Mesenchymal stem cell (in vitro differentiated cells and primary cell): ENCODE data around the gene USP31.

Source experiments
- DNase-seq: peaks from one replicate; pipeline ENCODE4 v3.0.0-alpha.2; 2013
- H2AFZ ChIP-seq: one replicate; pipeline ENCODE4 v1.6.1; 2013; ENCODE audit warnings: low read depth, mild to moderate bottlenecking, control low read depth, inconsistent platforms, low read length, moderate library complexity
- H2AK5ac ChIP-seq: 2 replicates; pipeline ENCODE4 v1.6.1; 2013; ENCODE audit warnings: low read length, moderate library complexity, mild to moderate bottlenecking, inconsistent platforms; ENCODE audit not compliant: severe bottlenecking
- H2BK120ac ChIP-seq: one replicate; pipeline ENCODE4 v1.6.1; 2013; ENCODE audit warnings: low read depth, mild to moderate bottlenecking, inconsistent platforms, low read length, moderate library complexity
- H2BK12ac ChIP-seq, 2 experiments: one replicate each; pipeline ENCODE4 v1.6.1; 2013; ENCODE audit warnings: inconsistent platforms in 2 of 2, low read length in 2 of 2, mild to moderate bottlenecking in 2 of 2, moderate library complexity in 2 of 2, control low read depth in 1 of 2
- H2BK15ac ChIP-seq: one replicate; pipeline ENCODE4 v1.6.1; 2013; ENCODE audit warnings: mild to moderate bottlenecking, low read depth, inconsistent platforms; ENCODE audit not compliant: poor library complexity, severe bottlenecking
- H2BK5ac ChIP-seq: 2 replicates; pipeline ENCODE4 v1.6.1; 2013; ENCODE audit warnings: low read depth, mild to moderate bottlenecking, low read length, control low read depth, inconsistent platforms; ENCODE audit not compliant: poor library complexity, severe bottlenecking
- H3K14ac ChIP-seq, 2 experiments: one replicate each; pipeline ENCODE4 v1.6.1; 2013; ENCODE audit warnings: inconsistent platforms in 2 of 2, low read length in 2 of 2, control low read depth in 1 of 2, mild to moderate bottlenecking in 1 of 2, moderate library complexity in 1 of 2
- H3K18ac ChIP-seq, 2 experiments: one replicate each; pipeline ENCODE4 v1.6.1; 2013; ENCODE audit warnings: inconsistent platforms in 2 of 2, low read length in 2 of 2, control low read depth in 1 of 2, low read depth in 1 of 2, mild to moderate bottlenecking in 1 of 2
- H3K23ac ChIP-seq, 2 experiments: one replicate each; pipeline ENCODE4 v1.6.1; 2013; ENCODE audit warnings: inconsistent platforms in 2 of 2, low read length in 2 of 2, mild to moderate bottlenecking in 2 of 2, moderate library complexity in 2 of 2, control low read depth in 1 of 2
- H3K27ac ChIP-seq: 2 replicates; pipeline ENCODE4 v1.5.1; 2013; ENCODE audit warnings: mild to moderate bottlenecking, moderate library complexity, low read length, control low read depth, inconsistent platforms; ENCODE audit not compliant: poor library complexity, severe bottlenecking
- H3K27me3 ChIP-seq, 2 experiments: 2 replicates each; pipeline versions ENCODE4 v1.6.1 to v1.7.0; 2013; ENCODE audit warnings: low read length in 2 of 2, mild to moderate bottlenecking in 2 of 2, moderate library complexity in 2 of 2, control low read depth in 1 of 2, inconsistent platforms in 1 of 2; ENCODE audit not compliant: control insufficient read depth in 1 of 2, insufficient read depth in 1 of 2
- H3K36me3 ChIP-seq, 2 experiments: 2 replicates each; pipeline versions ENCODE4 v1.6.1 to v1.7.0; 2013; ENCODE audit warnings: low read length in 2 of 2, control low read depth in 1 of 2, inconsistent platforms in 1 of 2, low read depth in 1 of 2, mild to moderate bottlenecking in 1 of 2; ENCODE audit not compliant: insufficient read depth in 2 of 2, control insufficient read depth in 1 of 2
- H3K4ac ChIP-seq, 2 experiments: one replicate each; pipeline ENCODE4 v1.6.1; 2013; ENCODE audit warnings: inconsistent platforms in 2 of 2, low read length in 2 of 2, mild to moderate bottlenecking in 2 of 2, moderate library complexity in 2 of 2, control low read depth in 1 of 2, low read depth in 1 of 2
- H3K4me1 ChIP-seq: 2 replicates; pipeline ENCODE4 v1.6.1; 2013; ENCODE audit warnings: low read depth, low read length, control low read depth; ENCODE audit not compliant: control insufficient read depth, insufficient read depth
- H3K4me2 ChIP-seq: 2 replicates; pipeline ENCODE4 v1.6.1; 2013; ENCODE audit warnings: low read length, mild to moderate bottlenecking, inconsistent platforms; ENCODE audit not compliant: poor library complexity, severe bottlenecking
- H3K4me3 ChIP-seq, 2 experiments: 2 replicates each; pipeline versions ENCODE4 v1.5.1 to v1.7.0; 2013; ENCODE audit warnings: low read length in 2 of 2, mild to moderate bottlenecking in 2 of 2, control low read depth in 1 of 2, low read depth in 1 of 2; ENCODE audit not compliant: insufficient read depth in 1 of 2
- H3K79me1 ChIP-seq: replicated peaks from 2 replicates; pipeline ENCODE4 v1.6.1; 2013; ENCODE audit warnings: mild to moderate bottlenecking, control low read depth, low read length, inconsistent platforms; ENCODE audit not compliant: poor library complexity, severe bottlenecking
- H3K9ac ChIP-seq: 2 replicates; pipeline ENCODE4 v1.7.0; 2013; ENCODE audit warnings: mild to moderate bottlenecking, low read length, moderate library complexity
- H3K9me3 ChIP-seq: 2 replicates; pipeline ENCODE4 v1.7.0; 2013; ENCODE audit warnings: mild to moderate bottlenecking, low read length; ENCODE audit not compliant: control insufficient read depth
- H4K8ac ChIP-seq: one replicate; pipeline ENCODE4 v1.6.1; 2013; ENCODE audit warnings: inconsistent platforms, mild to moderate bottlenecking, low read length, moderate library complexity
- H4K91ac ChIP-seq: one replicate; pipeline ENCODE4 v1.6.1; 2013; ENCODE audit warnings: mild to moderate bottlenecking, low read length, inconsistent platforms
- whole genome bisulfite sequencing: methylation state at CpG from one replicate; pipeline ENCODE4 v1.1.7; 2013; ENCODE audit warnings: mixed read lengths; 5-methylcytosine and 5-hydroxymethylcytosine counted together

Gene USP31

GRCh38 chr16:23141500-23141899 lies 7.8 kb downstream of the USP31 start:
- H3K4me2 ChIP-seq = no peak overlapping the region
- H3K18ac ChIP-seq = no peak overlapping the region
- no peak for DNase-seq
- no peaks in the 10 kb centered on the region for H3K27me3 ChIP-seq
- H3K23ac ChIP-seq = no peak overlapping the region
- no peak overlapping the region for H3K14ac ChIP-seq
- H3K27ac ChIP-seq = no peak overlapping the region
- H4K8ac ChIP-seq = no peak overlapping the region
- no peak overlapping the region for H4K91ac ChIP-seq
- H2AK5ac ChIP-seq = no peak overlapping the region
- no peak overlapping the region for H2BK15ac ChIP-seq
- peaks cover 35% of the 10 kb centered on the region for H3K79me1 ChIP-seq
- WGBS = 92% methylated on average over 5 of the region's 6 CpGs
- H3K9me3 ChIP-seq = peaks cover 24% of the 10 kb centered on the region
- H2BK5ac ChIP-seq = no peak overlapping the region
- H2AFZ ChIP-seq = no peak overlapping the region
- H3K4ac ChIP-seq = no peak overlapping the region
- H3K36me3 ChIP-seq = peaks cover 0 to 3% of the 10 kb centered on the region in 2 experiments
- H2BK12ac ChIP-seq = no peak overlapping the region
- no peak overlapping the region for H3K4me3 ChIP-seq
- H3K9ac ChIP-seq = no peak overlapping the region
- H2BK120ac ChIP-seq = no peak overlapping the region
- H3K4me1 ChIP-seq = peaks cover 10% of the 10 kb centered on the region

GRCh38 chr16:23141033-23141432 lies 8.2 kb downstream of the USP31 start:
- H3K79me1 ChIP-seq = peaks cover 34% of the 10 kb centered on the region
- WGBS = 96% methylated on average over 3 of the region's 3 CpGs
- no peak overlapping the region for H3K4ac ChIP-seq
- H3K36me3 ChIP-seq = peaks cover 0 to 3% of the 10 kb centered on the region in 2 experiments
- H3K23ac ChIP-seq = no peak overlapping the region
- H3K4me3 ChIP-seq = no peak overlapping the region
- H3K18ac ChIP-seq = no peak overlapping the region
- H2AFZ ChIP-seq = no peak overlapping the region
- no peak overlapping the region for H4K91ac ChIP-seq
- H3K27ac ChIP-seq = no peak overlapping the region
- H2BK12ac ChIP-seq = no peak overlapping the region
- no peak overlapping the region for H3K14ac ChIP-seq
- no peak overlapping the region for H2BK5ac ChIP-seq
- no peak overlapping the region for H2BK120ac ChIP-seq
- peaks cover 8% of the 10 kb centered on the region for H3K4me1 ChIP-seq
- H3K27me3 ChIP-seq = no peaks in the 10 kb centered on the region
- peaks cover 25% of the 10 kb centered on the region for H3K9me3 ChIP-seq
- no peak overlapping the region for H3K9ac ChIP-seq
- no peak overlapping the region for H4K8ac ChIP-seq
- H3K4me2 ChIP-seq = no peak overlapping the region
- no peak for DNase-seq
- H2BK15ac ChIP-seq = no peak overlapping the region
- no peak overlapping the region for H2AK5ac ChIP-seq

- no peak overlapping the region for H4K8ac ChIP-seq
- H3K4me3 ChIP-seq = no peak overlapping the region
- H3K27me3 ChIP-seq = no peaks in the 10 kb centered on the region
- H2AK5ac ChIP-seq = no peak overlapping the region
- peaks cover 3% of the 10 kb centered on the region for H3K4me1 ChIP-seq
- H3K79me1 ChIP-seq = peaks cover 34% of the 10 kb centered on the region
- H3K27ac ChIP-seq = no peak overlapping the region
- 92% methylated on average over 2 of the region's 2 CpGs for WGBS
- H2AFZ ChIP-seq = no peak overlapping the region
- no peak overlapping the region for H3K4me2 ChIP-seq
- no peak overlapping the region for H2BK15ac ChIP-seq
- no peak overlapping the region for H2BK12ac ChIP-seq
- H3K14ac ChIP-seq = no peak overlapping the region
- no peak overlapping the region for H4K91ac ChIP-seq
- no peak overlapping the region for H3K23ac ChIP-seq
- H3K18ac ChIP-seq = no peak overlapping the region
- H3K36me3 ChIP-seq = peaks cover 0 to 3% of the 10 kb centered on the region in 2 experiments
- peaks cover 25% of the 10 kb centered on the region for H3K9me3 ChIP-seq
- H2BK5ac ChIP-seq = no peak overlapping the region
- no peak overlapping the region for H2BK120ac ChIP-seq
- DNase-seq = no peak
- H3K9ac ChIP-seq = no peak overlapping the region
- no peak overlapping the region for H3K4ac ChIP-seq
Observed at GRCh38 chr16:23140107-23140506, 9.1 kb downstream of the USP31 start.

DNA sequence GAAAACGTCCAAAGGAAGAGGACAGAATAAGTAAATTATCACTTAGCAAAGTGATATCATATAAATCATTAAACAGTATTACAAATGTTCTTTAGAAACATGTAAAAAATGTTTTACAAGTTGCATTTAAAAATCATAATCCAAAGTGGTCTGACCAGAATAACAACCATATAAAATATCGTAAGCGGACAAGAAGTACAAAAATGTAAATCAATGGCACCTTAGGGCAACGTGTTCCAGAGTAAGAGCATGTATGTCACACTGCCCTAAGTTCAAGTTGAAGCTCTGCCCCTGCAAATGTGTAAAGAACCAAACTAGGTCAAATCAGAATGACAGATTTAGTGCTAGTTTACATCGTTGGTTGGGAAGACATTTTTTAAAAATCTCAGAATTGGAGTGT lies 11.4 kb downstream of the USP31 start:
- H2BK5ac ChIP-seq = no peak overlapping the region
- peaks cover 25% of the 10 kb centered on the region for H3K9me3 ChIP-seq
- H3K79me1 ChIP-seq = peaks cover 28% of the 10 kb centered on the region
- H3K4me1 ChIP-seq = peaks cover 1% of the 10 kb centered on the region
- 96% methylated on average over 3 of the region's 5 CpGs for WGBS
- H2AFZ ChIP-seq = no peak overlapping the region
- no peak overlapping the region for H3K4me3 ChIP-seq
- H3K9ac ChIP-seq = no peak overlapping the region
- H3K4me2 ChIP-seq = no peak overlapping the region
- no peaks in the 10 kb centered on the region for H3K27me3 ChIP-seq
- no peak overlapping the region for H4K91ac ChIP-seq
- no peak overlapping the region for H3K27ac ChIP-seq
- no peak overlapping the region for H3K4ac ChIP-seq
- no peak overlapping the region for H3K14ac ChIP-seq
- H3K18ac ChIP-seq = no peak overlapping the region
- H3K23ac ChIP-seq = no peak overlapping the region
- H3K36me3 ChIP-seq = peaks cover 0 to 3% of the 10 kb centered on the region in 2 experiments
- no peak overlapping the region for H2BK12ac ChIP-seq
- no peak overlapping the region for H2BK15ac ChIP-seq
- no peak overlapping the region for H2BK120ac ChIP-seq
- H2AK5ac ChIP-seq = no peak overlapping the region
- H4K8ac ChIP-seq = no peak overlapping the region
- no peak for DNase-seq
